Breast epithelium (tissue), 4 donors: ENCODE measurements around the gene SPG11. TPM values are rescaled to one million over a fixed set of nuclear protein-coding genes. Genes with fewer than 3 reads are reported as not detected.

Experiments used
- DNase-seq, 2 donors: peaks; one replicate each; pipeline ENCODE4 v3.0.0-alpha.2; 2019; ENCODE audit warnings: low spot score in 2 of 2
- H3K27ac ChIP-seq, 2 donors: fragments of 200-600 bp; sonication (generic) in 1 of 2; one replicate each; pipeline ENCODE4 v1.5.1; 2016 to 2019; ENCODE audit warnings: mild to moderate bottlenecking in 1 of 2
- H3K27me3 ChIP-seq, 2 donors: fragments of 200-600 bp; sonication (generic) in 1 of 2; one replicate each; pipeline versions ENCODE4 v1.5.1 to v1.6.0; 2017 to 2019; ENCODE audit warnings: control low read depth in 1 of 2, mild to moderate bottlenecking in 1 of 2
- H3K36me3 ChIP-seq: fragments of 200-600 bp; one replicate; pipeline ENCODE4 v1.5.1; 2019
- H3K4me1 ChIP-seq, 2 donors: fragments of 200-600 bp; sonication (generic); one replicate each; pipeline ENCODE4 v1.5.1; 2016 to 2019; ENCODE audit warnings: control low read depth in 1 of 2
- H3K4me3 ChIP-seq, 3 donors: fragments of 200-600 bp; sonication (generic); 1 replicate in 2 of 3; 2 replicates in 1 of 3; pipeline ENCODE4 v1.5.1; 2016 to 2019; ENCODE audit warnings: mild to moderate bottlenecking in 3 of 3, moderate library complexity in 2 of 3
- H3K9me3 ChIP-seq, 2 donors: fragments of 200-600 bp; sonication (generic) in 1 of 2; one replicate each; pipeline ENCODE4 v1.5.1; 2016 to 2019; ENCODE audit warnings: control low read depth in 1 of 2
- POLR2A ChIP-seq: fragments of 450-650 bp; IDR thresholded peaks from one replicate; pipeline ENCODE4 v1.6.1; 2016; ENCODE audit warnings: antibody characterized with exemption, mild to moderate bottlenecking, moderate library complexity
- POLR2AphosphoS5 ChIP-seq, 3 donors: sonication (generic); formaldehyde crosslinking; IDR thresholded peaks; one replicate each; pipeline ENCODE4 v1.6.1; 2017; ENCODE audit warnings: antibody characterized with exemption in 3 of 3
- intact Hi-C: fragments of 100-400 bp; cut with DNase I; formaldehyde crosslinking; loops from one replicate; pipeline ENCODE4 v1.15.1; 2023; ENCODE audit warnings: low total_unique reads
- total RNA-seq, 3 donors: library from RNA; depleted of rRNA; stranded (reverse); fragments of >200 nt; gene quantifications; one replicate each; pipeline ENCODE4 v1.1.0, GENCODE V29; 2016
- TF ChIP-seq, protein P1 (sequence below), 3 donors: fragments of 450-650 bp; IDR thresholded peaks; one replicate each; pipeline ENCODE4 v1.5.1; 2016 to 2017; ENCODE audit warnings: antibody characterized with exemption in 3 of 3, mild to moderate bottlenecking in 3 of 3, moderate library complexity in 3 of 3

Gene SPG11
- total RNA-seq, 3 donors from 2014 or later: 82.4 to 117 (median 103) TPM

DNA sequence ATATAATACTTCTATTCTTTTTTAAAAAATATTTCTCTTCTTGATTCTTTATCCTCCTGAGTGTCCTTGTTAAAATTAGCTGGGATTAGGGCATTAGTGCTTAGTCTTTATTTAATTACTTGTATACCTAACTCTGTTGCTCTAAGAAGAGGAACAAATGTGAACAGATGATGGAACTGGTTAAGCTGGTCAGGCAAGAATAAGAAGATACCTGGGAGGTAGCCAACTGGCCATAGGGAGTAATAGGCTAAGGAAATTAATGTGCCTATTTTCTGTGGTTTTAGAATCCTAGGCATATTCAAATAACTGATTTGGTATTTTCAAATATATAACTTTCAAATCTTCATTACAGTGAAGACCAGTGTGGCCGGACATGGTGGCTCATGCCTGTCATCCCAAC is 72.1 kb downstream of the SPG11 start:
- no peak for TF ChIP-seq POLR2A
- TF ChIP-seq POLR2AphosphoS5 (IDR thresholded peaks at IDR 0.05): peak in 1 of 3 donors; percentile 46
- Histone ChIP-seq H3K36me3 (no peaks in the 10 kb centered on the region), H3K4me1 (no peaks in the 10 kb centered on the region), H3K27ac (peak overlapping the region in 1 of 2 donors; percentile 75), H3K4me3 (no peak overlapping the region), H3K27me3 (no peaks in the 10 kb centered on the region), H3K9me3 (no peaks in the 10 kb centered on the region)
- intact Hi-C loops: no loop called here
- peak in 1 of 2 donors; percentile 59 for DNase-seq

DNA sequence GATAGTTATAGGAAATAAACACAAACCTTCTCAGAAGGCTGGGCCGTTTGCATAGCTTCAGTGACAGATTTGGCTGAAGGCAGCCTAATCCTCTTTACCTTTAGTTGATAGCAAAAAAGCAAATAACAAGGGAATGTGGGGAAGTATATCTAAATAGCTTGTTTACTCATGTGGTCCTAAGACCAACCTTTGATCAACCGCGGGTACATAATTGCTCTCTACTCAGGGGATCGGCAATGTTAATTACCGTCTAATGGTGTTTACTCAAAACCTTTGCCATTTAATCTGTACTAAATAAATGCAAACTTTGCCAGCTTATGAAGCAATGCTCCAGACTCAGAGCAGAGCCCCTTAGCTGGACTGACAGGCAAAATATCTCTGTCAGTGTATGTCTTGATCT is 74.9 kb downstream of the SPG11 start:
- H3K9me3 ChIP-seq: no peaks in the 10 kb centered on the region
- H3K4me1 ChIP-seq: no peaks in the 10 kb centered on the region
- H3K4me3 ChIP-seq: no peak overlapping the region
- H3K36me3 ChIP-seq: no peaks in the 10 kb centered on the region
- TF ChIP-seq, protein P1, sequence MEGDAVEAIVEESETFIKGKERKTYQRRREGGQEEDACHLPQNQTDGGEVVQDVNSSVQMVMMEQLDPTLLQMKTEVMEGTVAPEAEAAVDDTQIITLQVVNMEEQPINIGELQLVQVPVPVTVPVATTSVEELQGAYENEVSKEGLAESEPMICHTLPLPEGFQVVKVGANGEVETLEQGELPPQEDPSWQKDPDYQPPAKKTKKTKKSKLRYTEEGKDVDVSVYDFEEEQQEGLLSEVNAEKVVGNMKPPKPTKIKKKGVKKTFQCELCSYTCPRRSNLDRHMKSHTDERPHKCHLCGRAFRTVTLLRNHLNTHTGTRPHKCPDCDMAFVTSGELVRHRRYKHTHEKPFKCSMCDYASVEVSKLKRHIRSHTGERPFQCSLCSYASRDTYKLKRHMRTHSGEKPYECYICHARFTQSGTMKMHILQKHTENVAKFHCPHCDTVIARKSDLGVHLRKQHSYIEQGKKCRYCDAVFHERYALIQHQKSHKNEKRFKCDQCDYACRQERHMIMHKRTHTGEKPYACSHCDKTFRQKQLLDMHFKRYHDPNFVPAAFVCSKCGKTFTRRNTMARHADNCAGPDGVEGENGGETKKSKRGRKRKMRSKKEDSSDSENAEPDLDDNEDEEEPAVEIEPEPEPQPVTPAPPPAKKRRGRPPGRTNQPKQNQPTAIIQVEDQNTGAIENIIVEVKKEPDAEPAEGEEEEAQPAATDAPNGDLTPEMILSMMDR (IDR thresholded peaks at IDR 0.05): no peak
- TF ChIP-seq POLR2AphosphoS5 (IDR thresholded peaks at IDR 0.05) (no peak), POLR2A (no peak)
- H3K27ac ChIP-seq: no peak overlapping the region
- intact Hi-C loops: no loop called here
- DNase-seq: no peak
- no peaks in the 10 kb centered on the region for H3K27me3 ChIP-seq

- DNase-seq: no peak
- Histone ChIP-seq H3K9me3 (no peaks in the 10 kb centered on the region), H3K4me3 (no peak overlapping the region), H3K27me3 (no peaks in the 10 kb centered on the region), H3K36me3 (no peaks in the 10 kb centered on the region), H3K27ac (no peak overlapping the region), H3K4me1 (no peaks in the 10 kb centered on the region)
- TF ChIP-seq POLR2AphosphoS5 (IDR thresholded peaks at IDR 0.05) (no peak), POLR2A (no peak)
- TF ChIP-seq, protein P1 (IDR thresholded peaks at IDR 0.05): no peak
- intact Hi-C loops: no loop called here
These were observed 77.8 kb downstream of the SPG11 start for GRCh38 chr15:44585633-44586032.

GRCh38 chr15:44584162-44584749 is 79.2 kb downstream of the SPG11 start:
- Histone ChIP-seq H3K36me3 (peaks cover 4% of the 10 kb centered on the region), H3K27ac (no peak overlapping the region), H3K4me1 (no peaks in the 10 kb centered on the region), H3K4me3 (no peak overlapping the region), H3K9me3 (no peaks in the 10 kb centered on the region), H3K27me3 (no peaks in the 10 kb centered on the region)
- DNase-seq: no peak
- intact Hi-C loops: no loop called here
- TF ChIP-seq POLR2AphosphoS5 (IDR thresholded peaks at IDR 0.05): no peak
- TF ChIP-seq, protein P1 (IDR thresholded peaks at IDR 0.05): peak in 1 of 3 donors; percentile 46

DNA sequence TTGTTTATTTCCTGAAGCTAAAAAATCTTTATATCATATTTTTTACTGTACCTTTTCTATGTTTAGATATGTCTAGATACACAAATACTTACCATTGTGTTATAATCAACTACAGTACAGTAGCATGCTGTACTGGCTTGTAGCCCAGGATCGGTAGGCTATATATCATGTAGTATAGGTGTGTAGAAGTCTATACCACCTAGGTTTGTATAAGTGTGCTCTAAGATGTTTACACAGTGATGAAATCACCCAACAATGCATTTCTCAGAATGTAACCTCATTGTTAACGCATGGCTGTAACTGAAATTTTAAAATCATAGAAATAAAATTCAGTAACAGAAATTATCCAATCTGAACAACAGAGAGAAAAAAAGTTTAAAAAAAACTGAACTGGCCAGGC is 83.4 kb downstream of the SPG11 start:
- Histone ChIP-seq H3K4me3 (no peak overlapping the region), H3K27me3 (no peaks in the 10 kb centered on the region), H3K27ac (no peak overlapping the region), H3K9me3 (no peaks in the 10 kb centered on the region), H3K4me1 (no peaks in the 10 kb centered on the region), H3K36me3 (peaks cover 4% of the 10 kb centered on the region)
- TF ChIP-seq, protein P1 (IDR thresholded peaks at IDR 0.05): no peak
- TF ChIP-seq POLR2AphosphoS5 (IDR thresholded peaks at IDR 0.05): no peak
- TF ChIP-seq POLR2A: no peak
- DNase-seq: no peak
- intact Hi-C loops: no loop called here
